Measurements from ENCODE around the gene CEP170B.
"Not testable (repeated sequence)": the region's sequence is repeated elsewhere in the genome, so short reads cannot be mapped to it uniquely, and the experiment has no call there.

CEP170B gene

DNA sequence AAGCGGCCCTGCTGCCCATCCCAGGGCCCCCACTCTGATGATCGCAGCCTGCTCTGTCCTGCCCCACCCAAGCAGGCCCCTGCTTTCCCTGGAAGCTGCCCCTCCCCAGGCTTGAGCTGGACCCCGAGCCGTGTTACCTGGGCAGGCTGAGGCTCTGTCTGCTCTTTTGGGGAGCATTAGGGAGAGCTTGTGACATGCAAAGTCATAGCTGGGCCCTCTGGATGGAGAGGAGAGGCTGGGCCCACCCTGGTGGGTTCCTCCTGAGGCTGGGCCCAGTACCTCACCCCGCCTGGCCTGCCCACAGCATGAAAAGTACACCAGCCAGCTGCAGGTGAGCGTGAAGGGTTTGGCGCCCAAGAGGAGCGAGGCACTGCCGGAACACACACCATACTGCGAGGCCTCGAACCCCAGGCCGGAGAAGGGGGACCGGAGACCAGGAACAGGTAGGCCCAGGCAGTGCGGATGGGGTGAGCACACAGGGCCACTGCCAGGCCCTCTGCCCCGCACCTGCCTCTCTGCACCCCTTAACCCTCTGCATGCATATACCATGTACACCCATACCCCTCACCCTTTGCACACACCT lies 15.0 kb downstream of the CEP170B start:
- DNase-seq, result no peak

DNA sequence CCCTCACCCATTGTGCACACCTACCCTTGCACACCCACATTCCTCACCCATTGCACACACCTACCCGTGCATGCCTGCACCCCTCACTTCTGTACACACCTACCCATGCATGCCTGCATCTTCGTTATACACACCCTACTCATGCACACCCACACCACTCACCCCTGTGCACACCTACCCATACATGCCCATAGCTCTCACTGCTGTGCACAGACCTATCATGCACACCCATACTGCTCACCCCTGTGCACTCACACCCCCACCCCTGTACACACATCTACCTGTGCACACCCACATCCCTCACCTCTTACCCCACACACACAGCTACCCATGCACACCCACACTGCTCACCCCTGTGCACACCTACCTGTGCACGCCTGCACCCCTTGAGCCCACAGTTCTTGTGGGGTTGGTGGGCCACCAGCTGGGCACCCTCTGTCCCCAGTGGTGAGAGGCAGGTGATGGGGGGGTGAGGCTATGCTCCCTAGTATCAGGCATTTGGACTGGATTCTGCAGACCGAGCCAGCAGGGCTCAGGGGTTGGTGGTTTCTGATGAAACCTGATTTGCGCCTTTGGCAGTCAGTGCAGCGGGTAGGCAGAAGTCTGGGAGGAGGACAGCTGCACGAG lies 15.6 kb downstream of the CEP170B start:
- DNase-seq, result no peak

- no peak for DNase-seq
These were observed 16.4 kb downstream of the CEP170B start for GRCh38 chr14:104881369-104881979.

GRCh38 chr14:104882325-104882973 lies 17.4 kb downstream of the CEP170B start:
- DNase-seq, result no peak

- DNase-seq, result no peak
These were observed 18.1 kb downstream of the CEP170B start for GRCh38 chr14:104882991-104883660.

DNA sequence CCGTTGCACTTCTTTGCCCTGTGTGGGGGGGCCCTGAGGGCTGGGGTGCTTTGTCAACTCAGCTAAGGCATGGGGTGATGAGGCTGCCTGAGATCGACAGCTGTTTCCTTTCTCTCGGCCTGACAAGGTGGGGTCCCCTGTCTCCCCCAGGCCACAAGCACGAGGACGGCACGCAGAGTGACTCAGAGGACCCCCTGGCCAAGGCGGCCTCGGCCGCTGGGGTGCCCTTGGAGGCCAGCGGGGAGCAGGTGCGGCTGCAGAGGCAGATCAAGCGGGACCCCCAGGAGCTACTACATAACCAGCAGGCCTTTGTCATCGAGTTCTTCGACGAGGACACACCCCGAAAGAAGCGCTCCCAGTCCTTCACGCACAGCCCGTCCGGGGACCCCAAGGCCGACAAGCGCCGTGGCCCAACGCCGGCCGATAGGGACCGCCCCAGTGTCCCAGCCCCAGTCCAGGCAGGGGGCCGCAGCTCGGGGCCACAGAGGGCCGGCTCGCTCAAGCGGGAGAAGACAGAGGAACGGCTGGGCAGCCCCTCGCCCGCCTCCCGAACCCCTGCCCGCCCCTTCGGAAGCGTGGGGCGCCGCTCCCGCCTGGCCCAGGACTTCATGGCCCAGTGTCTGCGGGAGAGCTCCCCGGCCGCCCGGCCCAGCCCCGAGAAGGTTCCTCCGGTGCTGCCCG lies 18.8 kb downstream of the CEP170B start:
- DNase-seq, result no peak

DNA sequence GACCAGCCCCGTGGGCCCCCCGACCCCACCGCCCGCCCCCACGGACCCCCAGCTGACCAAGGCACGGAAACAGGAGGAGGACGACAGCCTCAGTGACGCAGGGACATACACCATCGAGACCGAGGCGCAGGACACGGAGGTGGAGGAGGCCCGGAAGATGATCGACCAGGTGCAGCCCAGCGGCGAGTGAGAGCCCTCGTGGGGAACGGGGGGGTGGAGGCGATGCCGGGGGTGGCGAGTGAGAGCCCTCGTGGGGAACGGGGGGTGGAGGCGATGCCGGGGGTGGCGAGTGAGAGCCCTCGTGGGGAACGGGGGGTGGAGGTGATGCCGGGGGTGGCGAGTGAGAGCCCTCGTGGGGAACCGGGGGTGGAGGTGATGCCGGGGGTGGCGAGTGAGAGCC lies 19.3 kb downstream of the CEP170B start:
- not testable (repeated sequence) for DNase-seq

DNA sequence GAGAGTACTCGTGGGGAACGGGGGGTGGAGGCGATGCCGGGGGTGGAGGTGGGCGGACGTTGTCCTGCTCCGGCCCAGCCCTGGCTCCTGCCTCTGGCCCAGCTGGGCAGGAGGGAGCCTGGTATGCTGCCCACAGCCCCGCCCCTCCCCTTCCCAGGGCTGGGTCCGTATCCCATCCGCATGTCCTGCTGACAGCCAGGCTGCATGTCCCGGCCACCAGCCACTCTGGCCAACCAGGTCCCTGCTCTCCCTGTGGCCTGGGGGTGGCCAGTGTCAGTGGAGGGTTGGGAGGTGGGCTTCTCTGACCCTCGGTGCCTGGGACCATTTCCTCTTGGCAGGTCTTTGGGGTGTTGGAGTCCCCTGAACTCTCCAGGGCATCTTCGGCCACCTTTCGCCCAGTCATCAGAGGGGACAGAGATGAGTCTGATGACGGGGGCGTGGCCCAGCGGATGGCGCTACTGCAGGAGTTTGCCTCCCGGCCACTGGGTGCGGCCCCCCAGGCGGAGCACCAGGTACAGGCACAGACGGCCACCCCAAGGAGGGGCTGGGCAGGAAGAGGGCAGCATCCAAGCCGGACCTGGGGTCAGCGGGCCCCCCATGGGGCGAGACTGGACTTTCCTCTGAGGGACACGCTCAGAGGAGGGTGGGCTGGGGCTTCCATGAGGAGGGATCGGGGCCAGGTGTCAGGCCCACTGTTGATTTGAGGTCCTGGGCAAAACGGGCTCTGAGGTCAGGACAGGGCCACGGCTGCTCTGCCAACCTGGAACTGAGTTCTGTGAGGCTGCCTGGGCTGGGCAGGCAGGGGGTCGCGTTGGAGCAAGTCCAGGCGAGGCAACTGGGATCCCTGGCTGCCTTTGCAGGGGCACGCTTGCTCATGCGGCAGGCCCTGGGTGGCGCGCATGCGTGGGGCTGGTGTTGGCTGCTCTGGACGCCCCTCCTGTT lies 20.2 kb downstream of the CEP170B start:
- DNase-seq, result no peak

GRCh38 chr14:104885973-104886689 lies 21.1 kb downstream of the CEP170B start:
- DNase-seq, result no peak

GRCh38 chr14:104886690-104887622 lies 21.9 kb downstream of the CEP170B start:
- DNase-seq, result no peak

DNA sequence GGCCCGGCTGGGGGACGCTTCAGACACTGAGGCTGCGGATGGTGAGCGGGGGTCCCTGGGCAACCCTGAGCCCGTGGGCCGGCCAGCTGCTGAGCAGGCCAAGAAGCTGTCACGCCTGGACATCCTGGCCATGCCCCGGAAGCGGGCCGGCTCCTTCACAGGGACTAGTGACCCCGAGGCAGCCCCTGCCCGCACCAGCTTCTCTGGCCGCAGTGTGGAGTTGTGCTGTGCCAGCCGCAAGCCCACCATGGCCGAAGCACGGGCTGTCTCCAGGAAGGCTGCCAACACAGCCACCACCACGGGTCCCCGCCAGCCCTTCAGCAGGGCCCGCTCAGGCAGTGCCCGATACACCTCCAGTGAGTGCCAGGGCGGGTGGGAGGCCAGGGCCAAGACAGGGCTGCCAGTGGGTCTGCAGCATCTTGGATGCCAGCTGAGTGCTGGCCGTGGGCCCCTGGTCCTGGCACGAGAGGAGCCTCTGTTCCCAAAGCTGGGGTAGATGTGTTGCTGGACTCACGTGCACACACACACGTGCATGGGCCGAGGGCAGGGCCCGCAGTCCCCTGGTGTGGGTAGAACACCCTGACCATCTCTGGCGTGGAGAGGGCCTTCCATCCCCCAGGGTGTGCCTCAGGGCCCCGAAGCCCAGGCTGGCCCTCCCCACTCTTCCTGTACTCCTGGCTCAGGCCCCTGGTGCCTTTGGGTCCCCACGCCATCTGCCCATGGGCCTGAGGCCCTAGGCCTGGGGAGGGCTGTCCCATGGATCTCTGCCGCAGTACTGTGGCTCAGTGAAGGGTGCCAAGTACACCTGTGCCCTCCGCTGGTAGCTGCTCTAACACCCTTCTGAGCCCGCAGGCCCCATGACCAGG lies 22.8 kb downstream of the CEP170B start:
- DNase-seq, result no peak

DNA sequence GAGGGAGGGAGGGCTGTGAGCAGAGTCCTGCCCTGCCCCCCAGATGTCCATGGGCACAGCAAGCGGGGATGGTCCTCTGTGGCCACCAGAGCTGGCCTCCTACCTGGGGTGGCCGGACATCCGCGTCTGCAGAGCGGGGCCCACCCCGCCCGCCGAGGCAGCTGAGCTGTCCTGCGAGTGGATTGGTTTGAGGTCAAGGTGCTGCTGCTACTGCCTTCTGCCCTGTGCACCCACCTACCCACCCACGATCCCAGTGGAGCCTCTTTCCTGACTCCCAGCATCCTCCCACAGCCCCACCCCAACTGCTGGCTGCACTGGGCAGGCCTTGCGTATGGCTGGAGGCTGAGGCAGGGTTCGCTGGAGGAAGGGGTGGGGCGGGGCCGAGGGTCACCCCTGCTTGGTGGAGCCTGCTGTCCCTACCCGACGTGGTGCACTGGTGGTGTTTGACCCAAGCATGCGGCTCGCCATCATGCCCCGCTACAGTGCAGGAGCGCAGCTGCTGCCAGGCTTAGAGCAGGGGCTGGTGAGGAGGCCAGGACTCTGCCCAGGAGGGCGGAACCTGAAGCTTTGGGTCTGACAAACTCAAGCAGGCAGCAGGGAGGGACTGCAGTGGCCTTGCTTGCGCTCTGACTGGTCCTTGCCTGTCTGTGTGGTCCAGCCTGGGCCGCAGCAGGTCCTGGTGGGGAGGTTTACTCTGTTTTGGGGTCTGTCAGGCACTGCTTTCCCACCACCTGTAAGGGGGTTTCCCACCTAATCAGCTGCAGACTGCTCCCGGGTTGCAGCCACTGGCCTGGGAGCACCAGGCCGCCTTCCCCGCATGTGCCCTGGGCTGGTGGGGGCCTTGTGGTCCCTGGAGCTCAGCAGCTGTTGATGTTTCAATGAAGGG lies 23.7 kb downstream of the CEP170B start:
- DNase-seq, result no peak

DNA sequence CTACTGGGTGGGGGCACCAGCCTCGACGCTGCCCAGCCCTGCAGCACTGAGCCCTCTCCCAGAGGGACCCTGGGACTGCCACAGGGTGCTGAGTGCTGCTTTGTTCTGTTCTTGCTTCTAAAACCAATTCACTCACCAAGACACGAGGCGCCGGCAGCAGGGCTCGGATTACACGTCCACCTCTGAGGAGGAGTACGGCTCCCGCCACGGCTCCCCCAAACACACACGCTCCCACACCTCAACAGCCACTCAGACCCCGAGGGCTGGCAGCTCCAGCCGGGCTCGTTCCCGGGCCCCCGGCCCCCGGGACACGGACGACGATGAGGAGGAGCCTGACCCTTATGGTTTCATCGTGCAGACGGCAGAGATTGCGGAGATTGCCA lies 24.3 kb downstream of the CEP170B start:
- DNase-seq, result no peak

DNA sequence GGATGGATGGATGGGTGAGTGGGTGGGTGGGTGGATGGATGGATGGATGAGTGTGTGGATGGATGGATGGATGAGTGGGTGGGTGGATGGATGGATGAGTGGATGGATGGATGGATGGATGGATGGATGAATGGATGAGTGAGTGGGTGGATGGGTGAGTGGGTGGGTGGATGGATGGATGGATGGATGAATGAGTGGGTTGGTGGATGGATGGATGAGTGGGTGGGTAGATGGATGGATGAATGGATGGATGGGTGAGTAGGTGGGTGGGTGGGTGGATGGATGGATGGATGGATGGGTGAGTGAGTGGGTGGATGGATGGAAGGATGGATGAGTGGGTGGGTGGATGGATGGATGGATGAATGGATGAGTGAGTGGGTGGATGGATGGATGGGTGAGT lies 25.2 kb downstream of the CEP170B start:
- not testable (repeated sequence) for DNase-seq

DNA sequence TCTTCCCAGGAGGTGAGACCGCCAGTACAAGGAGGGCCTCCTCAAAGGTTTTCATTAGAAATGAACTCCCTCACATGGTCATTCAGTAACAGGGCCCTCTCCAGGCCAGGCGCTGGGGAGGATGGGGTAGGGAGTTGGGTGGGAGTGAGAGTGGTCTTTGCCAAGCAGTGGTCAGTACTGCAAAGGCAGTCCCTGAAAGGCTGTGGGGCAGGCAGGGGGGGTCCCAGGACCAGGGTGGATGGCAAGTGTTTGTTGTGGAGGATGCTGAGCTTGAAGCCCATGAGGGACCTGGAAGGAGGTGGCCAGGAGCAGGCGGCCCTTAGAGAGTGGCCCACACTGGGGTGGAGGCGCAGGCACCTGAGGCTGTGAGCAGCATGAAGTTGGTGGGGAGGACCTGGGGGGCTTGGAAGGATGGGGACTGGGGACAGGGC lies 26.1 kb downstream of the CEP170B start:
- no peak for DNase-seq

GRCh38 chr14:104891664-104892530 lies 26.8 kb downstream of the CEP170B start:
- DNase-seq, result no peak

All from activated T-cell treated with anti-CD3 and anti-CD28 coated beads for 4 hours (primary cell).